DOHH2 (cell line): ENCODE measurements around the gene EIPR1.

ENCODE experiments used
- H3F3A ChIP-seq: fragments of 200-600 bp; sonication (generic), shearing (Covaris generic); 2 replicates; pipeline ENCODE4 v1.6.0; 2016; ENCODE audit warnings: antibody characterized with exemption, mild to moderate bottlenecking; ENCODE audit not compliant: control insufficient read depth, insufficient read depth
- H3K27ac ChIP-seq: fragments of 200-600 bp; sonication (generic); 2 replicates; pipeline ENCODE4 v1.5.1; 2014; ENCODE audit warnings: low read depth, mild to moderate bottlenecking, low read length, moderate library complexity
- H3K27me3 ChIP-seq: fragments of 200-600 bp; sonication (generic); 2 replicates; pipeline ENCODE4 v1.6.1; 2014; ENCODE audit warnings: mild to moderate bottlenecking, low read length, mixed read lengths; ENCODE audit not compliant: control insufficient read depth
- H3K36me3 ChIP-seq: fragments of 200-600 bp; sonication (generic); 2 replicates; pipeline ENCODE4 v1.6.1; 2014; ENCODE audit warnings: mild to moderate bottlenecking, low read length, moderate library complexity, mixed read lengths; ENCODE audit not compliant: control insufficient read depth
- H3K4me1 ChIP-seq: fragments of 200-600 bp; sonication (generic); 2 replicates; pipeline ENCODE4 v1.6.1; 2014; ENCODE audit warnings: mild to moderate bottlenecking, low read length, mixed read lengths; ENCODE audit not compliant: control insufficient read depth
- H3K4me2 ChIP-seq: fragments of 200-600 bp; sonication (generic); 2 replicates; pipeline ENCODE4 v1.6.0; 2014; ENCODE audit warnings: mild to moderate bottlenecking, low read length, moderate library complexity
- H3K4me3 ChIP-seq: fragments of 200-600 bp; sonication (generic); 2 replicates; pipeline ENCODE4 v1.5.1; 2014; ENCODE audit warnings: mild to moderate bottlenecking, low read length, mixed read lengths
- H3K79me2 ChIP-seq: fragments of 200-600 bp; sonication (generic); 2 replicates; pipeline ENCODE4 v1.6.1; 2014; ENCODE audit warnings: mild to moderate bottlenecking, low read length, mixed read lengths; ENCODE audit not compliant: control insufficient read depth
- H3K9me2 ChIP-seq: fragments of 200-600 bp; sonication (generic); replicated peaks from 2 replicates; pipeline ENCODE4 v1.6.1; 2014; ENCODE audit warnings: mild to moderate bottlenecking, low read length, mixed read lengths; ENCODE audit not compliant: control insufficient read depth
- H3K9me3 ChIP-seq: fragments of 200-600 bp; sonication (generic); 2 replicates; pipeline ENCODE4 v1.6.1; 2014; ENCODE audit warnings: antibody characterized with exemption, low read length, mixed read lengths; ENCODE audit not compliant: control insufficient read depth, insufficient read depth
- H4K20me1 ChIP-seq: fragments of 200-600 bp; sonication (generic); 2 replicates; pipeline ENCODE4 v1.6.0; 2014; ENCODE audit warnings: low read depth, mild to moderate bottlenecking, antibody characterized with exemption, low read length, moderate library complexity; ENCODE audit not compliant: control insufficient read depth, insufficient read depth
- EZH2phosphoT487 ChIP-seq: fragments of 200-600 bp; sonication (generic); IDR thresholded peaks from 2 replicates; pipeline ENCODE4 v1.6.1; 2017; ENCODE audit warnings: borderline replicate concordance, mild to moderate bottlenecking, antibody characterized with exemption, low read length, moderate library complexity, mixed read lengths
- TF ChIP-seq, protein P1 (sequence below): fragments of 200-600 bp; sonication (generic); IDR thresholded peaks from one replicate; pipeline ENCODE4 v1.5.1; 2014; ENCODE audit warnings: antibody characterized with exemption, mild to moderate bottlenecking, low read depth, low read length; ENCODE audit not compliant: poor library complexity, severe bottlenecking

Gene EIPR1

DNA sequence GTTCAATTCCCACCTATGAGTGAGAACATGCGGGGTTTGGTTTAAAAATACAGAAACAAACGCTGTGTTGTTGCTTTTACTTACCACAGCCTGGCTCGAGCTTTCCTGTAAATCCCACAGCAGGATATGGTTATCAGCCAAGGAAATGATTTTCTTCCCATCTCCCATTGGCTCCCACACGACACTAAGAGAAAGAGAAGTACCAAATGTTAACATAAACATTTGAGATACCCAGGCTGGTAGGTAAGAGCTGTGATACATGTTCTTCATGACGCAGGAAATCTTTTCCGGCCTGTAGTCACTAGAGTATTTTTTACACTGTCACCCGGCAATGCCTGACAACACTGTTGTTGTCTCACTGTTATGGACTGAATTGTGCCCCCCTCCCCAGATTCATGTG, 163.6 kb downstream of the EIPR1 start:
- Histone ChIP-seq H3K9me3 (no peaks in the 10 kb centered on the region), H3K27me3 (no peaks in the 10 kb centered on the region), H3F3A (no peaks in the 10 kb centered on the region), H3K79me2 (no peaks in the 10 kb centered on the region), H3K9me2 (no peaks in the 10 kb centered on the region), H3K4me3 (no peak overlapping the region), H3K27ac (no peak overlapping the region), H4K20me1 (no peaks in the 10 kb centered on the region), H3K4me2 (no peak overlapping the region), H3K4me1 (no peaks in the 10 kb centered on the region), H3K36me3 (no peaks in the 10 kb centered on the region)
- TF ChIP-seq, protein P1, sequence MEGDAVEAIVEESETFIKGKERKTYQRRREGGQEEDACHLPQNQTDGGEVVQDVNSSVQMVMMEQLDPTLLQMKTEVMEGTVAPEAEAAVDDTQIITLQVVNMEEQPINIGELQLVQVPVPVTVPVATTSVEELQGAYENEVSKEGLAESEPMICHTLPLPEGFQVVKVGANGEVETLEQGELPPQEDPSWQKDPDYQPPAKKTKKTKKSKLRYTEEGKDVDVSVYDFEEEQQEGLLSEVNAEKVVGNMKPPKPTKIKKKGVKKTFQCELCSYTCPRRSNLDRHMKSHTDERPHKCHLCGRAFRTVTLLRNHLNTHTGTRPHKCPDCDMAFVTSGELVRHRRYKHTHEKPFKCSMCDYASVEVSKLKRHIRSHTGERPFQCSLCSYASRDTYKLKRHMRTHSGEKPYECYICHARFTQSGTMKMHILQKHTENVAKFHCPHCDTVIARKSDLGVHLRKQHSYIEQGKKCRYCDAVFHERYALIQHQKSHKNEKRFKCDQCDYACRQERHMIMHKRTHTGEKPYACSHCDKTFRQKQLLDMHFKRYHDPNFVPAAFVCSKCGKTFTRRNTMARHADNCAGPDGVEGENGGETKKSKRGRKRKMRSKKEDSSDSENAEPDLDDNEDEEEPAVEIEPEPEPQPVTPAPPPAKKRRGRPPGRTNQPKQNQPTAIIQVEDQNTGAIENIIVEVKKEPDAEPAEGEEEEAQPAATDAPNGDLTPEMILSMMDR = no peak
- TF ChIP-seq EZH2phosphoT487 = no peak

DNA sequence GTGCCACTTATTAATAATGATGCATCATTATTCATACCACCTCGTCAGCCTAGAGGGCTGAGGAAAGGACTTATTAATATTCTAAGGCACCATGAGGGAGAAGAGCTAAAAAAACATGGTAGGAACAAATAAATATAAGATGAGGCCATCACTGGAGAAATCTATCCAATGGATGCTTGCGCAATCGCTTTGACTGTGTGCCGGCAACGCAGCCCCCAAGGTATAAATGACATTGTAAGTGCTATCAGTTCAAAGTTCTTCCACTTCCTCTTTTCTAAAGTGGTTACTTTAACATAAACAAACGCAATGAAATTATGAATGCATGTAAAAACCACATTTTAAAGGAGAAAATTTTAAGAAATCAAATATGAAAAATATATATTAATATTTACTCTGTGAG, 164.6 kb downstream of the EIPR1 start:
- Histone ChIP-seq H3K4me1 (no peaks in the 10 kb centered on the region), H4K20me1 (no peaks in the 10 kb centered on the region), H3F3A (no peaks in the 10 kb centered on the region), H3K36me3 (no peaks in the 10 kb centered on the region), H3K9me2 (no peaks in the 10 kb centered on the region), H3K27me3 (no peaks in the 10 kb centered on the region), H3K79me2 (no peaks in the 10 kb centered on the region), H3K4me3 (no peak overlapping the region), H3K9me3 (no peaks in the 10 kb centered on the region), H3K27ac (no peak overlapping the region), H3K4me2 (no peak overlapping the region)
- TF ChIP-seq, protein P1 = no peak
- TF ChIP-seq EZH2phosphoT487 = no peak

DNA sequence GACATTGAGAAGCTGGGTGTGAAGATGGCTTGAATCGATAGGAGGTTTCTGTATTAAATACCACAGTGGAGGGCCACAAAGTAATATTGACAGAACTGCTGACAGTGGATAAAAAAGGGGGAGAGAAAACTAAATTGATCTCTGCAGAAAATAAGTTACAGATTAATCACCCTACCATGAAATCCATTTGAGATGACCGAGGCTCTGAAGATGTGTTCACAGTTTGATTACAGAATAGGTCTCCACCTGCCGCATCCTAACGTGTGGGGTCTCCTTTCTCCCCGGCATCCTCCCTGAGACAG, 165.6 kb downstream of the EIPR1 start:
- Histone ChIP-seq H3K4me1 (no peaks in the 10 kb centered on the region), H3K27me3 (no peaks in the 10 kb centered on the region), H3K9me3 (no peaks in the 10 kb centered on the region), H4K20me1 (no peaks in the 10 kb centered on the region), H3K36me3 (no peaks in the 10 kb centered on the region), H3K4me2 (no peak overlapping the region), H3K27ac (no peak overlapping the region), H3K4me3 (no peak overlapping the region), H3K79me2 (no peaks in the 10 kb centered on the region), H3K9me2 (no peaks in the 10 kb centered on the region), H3F3A (no peaks in the 10 kb centered on the region)
- no peak for TF ChIP-seq EZH2phosphoT487
- TF ChIP-seq, protein P1 = no peak
